Gastroesophageal sphincter (tissue), 3 donors: Measurements from ENCODE around the gene SP140.
"Not testable (repeated sequence)": the region's sequence is repeated elsewhere in the genome, so short reads cannot be mapped to it uniquely, and the experiment has no call there.

Experiments used
- EP300 ChIP-seq: sonication (generic); formaldehyde crosslinking; IDR thresholded peaks from one replicate; pipeline ENCODE4 v1.6.1; 2017; ENCODE audit warnings: antibody characterized with exemption, mild to moderate bottlenecking
- POLR2AphosphoS5 ChIP-seq: sonication (generic); formaldehyde crosslinking; IDR thresholded peaks from one replicate; pipeline ENCODE4 v1.6.1; 2017; ENCODE audit warnings: antibody characterized with exemption
- TF ChIP-seq, protein P1 (sequence below), 4 experiments: fragments of 200-600 bp in 2 of 4; fragments of 450-650 bp in 2 of 4; sonication (generic) in 1 of 4; IDR thresholded peaks; one replicate each; pipeline ENCODE4 v1.5.1; 2017 to 2019; ENCODE audit warnings: antibody characterized with exemption in 4 of 4, mild to moderate bottlenecking in 2 of 4, moderate library complexity in 2 of 4

GRCh38 chr2:230343041-230343624 is 117.6 kb downstream of the SP140 start:
- TF ChIP-seq EP300, POLR2AphosphoS5: not testable (repeated sequence)
- TF ChIP-seq, protein P1, sequence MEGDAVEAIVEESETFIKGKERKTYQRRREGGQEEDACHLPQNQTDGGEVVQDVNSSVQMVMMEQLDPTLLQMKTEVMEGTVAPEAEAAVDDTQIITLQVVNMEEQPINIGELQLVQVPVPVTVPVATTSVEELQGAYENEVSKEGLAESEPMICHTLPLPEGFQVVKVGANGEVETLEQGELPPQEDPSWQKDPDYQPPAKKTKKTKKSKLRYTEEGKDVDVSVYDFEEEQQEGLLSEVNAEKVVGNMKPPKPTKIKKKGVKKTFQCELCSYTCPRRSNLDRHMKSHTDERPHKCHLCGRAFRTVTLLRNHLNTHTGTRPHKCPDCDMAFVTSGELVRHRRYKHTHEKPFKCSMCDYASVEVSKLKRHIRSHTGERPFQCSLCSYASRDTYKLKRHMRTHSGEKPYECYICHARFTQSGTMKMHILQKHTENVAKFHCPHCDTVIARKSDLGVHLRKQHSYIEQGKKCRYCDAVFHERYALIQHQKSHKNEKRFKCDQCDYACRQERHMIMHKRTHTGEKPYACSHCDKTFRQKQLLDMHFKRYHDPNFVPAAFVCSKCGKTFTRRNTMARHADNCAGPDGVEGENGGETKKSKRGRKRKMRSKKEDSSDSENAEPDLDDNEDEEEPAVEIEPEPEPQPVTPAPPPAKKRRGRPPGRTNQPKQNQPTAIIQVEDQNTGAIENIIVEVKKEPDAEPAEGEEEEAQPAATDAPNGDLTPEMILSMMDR (IDR thresholded peaks at IDR 0.05), result not testable (repeated sequence)
